Superior temporal gyrus (tissue), 1 donor: ENCODE data around the gene FOXP1.

Experiments
- DNase-seq: peaks from one replicate; pipeline ENCODE4 v3.0.0-alpha.2; 2016; ENCODE audit errors: extremely low spot score

The FOXP1 gene

DNA sequence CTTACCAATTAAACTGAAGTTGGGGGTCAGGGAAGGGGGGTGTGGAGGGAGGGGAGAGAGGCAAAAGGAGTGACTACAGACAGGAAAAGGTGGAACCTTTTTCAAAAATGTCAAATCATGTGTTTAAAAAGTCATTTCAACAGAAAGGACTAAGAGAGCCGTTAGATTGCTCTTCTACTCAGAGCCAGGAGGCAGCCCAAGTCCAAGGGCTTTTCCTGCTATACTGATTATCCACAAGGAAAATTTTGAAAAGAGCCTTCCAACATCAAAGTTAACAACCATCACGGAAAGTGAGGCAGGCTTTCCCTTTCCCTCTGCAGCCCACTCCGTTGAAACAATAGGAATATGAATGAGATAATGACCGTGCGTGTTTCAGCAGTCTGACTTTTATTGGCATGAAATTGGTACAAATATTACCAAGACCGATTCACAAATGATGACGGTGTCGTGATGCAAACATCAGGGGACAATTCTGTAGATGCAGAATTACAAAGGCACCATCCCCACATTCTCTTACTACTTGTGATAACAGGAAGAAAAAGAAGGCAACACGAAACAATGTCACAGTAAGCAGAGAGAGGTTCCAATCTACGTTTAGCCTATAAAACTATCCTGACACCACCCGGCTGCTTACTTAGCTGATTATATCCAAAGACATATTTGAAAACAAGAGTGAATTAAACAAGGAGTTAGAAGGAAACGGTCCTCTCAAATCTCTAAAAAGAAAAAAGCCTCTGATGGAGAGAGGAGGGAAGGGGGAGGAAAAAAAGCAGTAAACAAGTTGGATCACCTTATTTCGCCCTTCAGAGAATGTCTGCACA is 453.7 kb downstream of the FOXP1 start:
- peak; percentile 77 for DNase-seq

GRCh38 chr3:71128961-71129360 is 454.6 kb downstream of the FOXP1 start:
- no peak for DNase-seq

GRCh38 chr3:71127844-71128243 is 455.7 kb downstream of the FOXP1 start:
- DNase-seq, result no peak

DNA sequence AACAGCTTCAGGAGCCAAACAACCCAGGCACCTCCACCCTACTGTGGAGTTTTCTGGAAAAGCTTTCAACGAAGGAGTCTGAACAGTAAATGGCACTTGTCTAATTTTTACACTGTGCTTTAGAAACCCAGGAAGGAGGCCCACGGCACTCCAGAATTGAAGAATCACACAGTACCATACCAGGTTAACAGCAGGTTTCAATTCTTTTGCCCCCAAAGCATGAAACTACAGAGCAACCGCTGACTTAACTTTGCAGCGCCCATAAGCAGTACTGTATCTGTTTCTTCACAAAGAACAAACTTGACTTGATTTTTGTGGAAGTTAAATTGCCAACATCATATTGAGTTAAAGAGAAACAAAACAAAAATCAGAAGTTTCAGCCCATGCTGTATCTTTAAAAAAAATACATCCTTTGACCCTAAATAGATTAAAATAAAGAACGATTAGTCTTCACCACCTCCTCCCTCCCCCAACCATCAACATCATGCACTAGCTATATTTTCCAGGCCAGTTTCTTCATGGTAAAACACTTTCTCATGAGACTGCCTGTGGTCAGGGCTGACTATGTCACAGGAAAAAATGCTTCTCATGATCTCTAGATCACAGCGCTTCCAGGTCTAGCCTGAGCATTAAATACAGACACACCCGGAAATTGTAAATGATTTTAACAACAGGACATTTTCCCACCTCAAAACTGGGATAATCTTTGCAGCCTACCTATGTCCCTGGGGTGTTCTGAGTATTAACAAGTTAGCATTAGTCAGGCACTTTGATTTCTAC is 456.3 kb downstream of the FOXP1 start:
- DNase-seq, result no peak

DNA sequence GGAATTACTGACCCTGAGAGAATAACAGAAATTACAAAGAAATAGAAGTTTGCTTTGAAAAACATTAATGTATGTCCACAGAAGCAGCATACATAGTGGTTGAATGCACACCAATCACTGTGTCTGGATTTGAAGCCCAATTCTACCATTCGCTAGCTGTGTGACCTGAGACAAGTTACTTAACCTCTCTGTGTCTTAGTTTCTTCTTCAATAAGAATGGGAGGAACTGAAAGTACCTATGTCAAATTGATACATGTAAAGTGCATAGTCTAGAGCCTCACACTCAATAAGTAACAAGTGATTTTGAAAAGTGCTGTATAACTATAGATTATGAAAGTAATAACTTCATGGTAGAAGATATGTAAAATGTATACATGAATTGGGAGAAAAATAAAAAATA is 457.8 kb downstream of the FOXP1 start:
- no peak for DNase-seq

- DNase-seq, result no peak
Measured at GRCh38 chr3:71124048-71124447, 459.5 kb downstream of the FOXP1 start.

- no peak for DNase-seq
Measured at GRCh38 chr3:71122641-71123040, 460.9 kb downstream of the FOXP1 start.

DNA sequence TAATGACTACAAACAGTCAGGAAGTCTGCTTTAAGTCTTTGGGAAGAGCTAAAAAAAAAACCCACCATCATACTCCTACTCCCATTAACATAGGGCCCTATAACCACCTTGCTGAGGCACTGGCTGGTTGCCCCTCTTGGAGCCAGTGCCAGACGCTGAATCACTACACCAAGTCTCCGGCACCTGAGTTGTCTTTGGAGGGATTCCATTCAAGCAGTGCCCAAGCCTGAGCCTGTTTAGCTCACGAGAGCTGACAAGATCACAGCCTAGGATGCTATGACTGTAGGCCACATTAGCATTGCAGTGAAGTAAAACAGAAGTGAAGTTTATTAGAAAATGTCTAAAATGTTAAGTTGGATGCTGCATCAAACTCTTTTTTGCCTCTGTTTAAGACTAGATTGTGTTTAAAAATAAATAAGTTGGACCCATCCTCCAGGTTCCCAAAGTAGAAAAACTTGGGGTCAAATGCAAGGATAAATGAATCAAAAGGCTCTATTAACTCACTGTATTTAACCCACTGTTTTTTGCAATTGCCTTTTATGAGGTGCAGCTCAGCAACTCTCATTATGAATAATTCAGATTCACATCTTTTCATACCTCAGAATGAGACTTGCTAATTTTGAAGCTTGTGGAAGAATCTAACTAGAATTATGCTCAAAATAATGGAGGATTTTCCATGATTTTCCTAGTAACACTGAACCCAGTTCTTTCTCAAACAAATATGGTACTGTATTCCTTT is 461.9 kb downstream of the FOXP1 start:
- DNase-seq, result no peak

GRCh38 chr3:71120012-71120411 is 463.5 kb downstream of the FOXP1 start:
- no peak for DNase-seq

GRCh38 chr3:71119171-71119570 is 464.4 kb downstream of the FOXP1 start:
- DNase-seq, result no peak

DNA sequence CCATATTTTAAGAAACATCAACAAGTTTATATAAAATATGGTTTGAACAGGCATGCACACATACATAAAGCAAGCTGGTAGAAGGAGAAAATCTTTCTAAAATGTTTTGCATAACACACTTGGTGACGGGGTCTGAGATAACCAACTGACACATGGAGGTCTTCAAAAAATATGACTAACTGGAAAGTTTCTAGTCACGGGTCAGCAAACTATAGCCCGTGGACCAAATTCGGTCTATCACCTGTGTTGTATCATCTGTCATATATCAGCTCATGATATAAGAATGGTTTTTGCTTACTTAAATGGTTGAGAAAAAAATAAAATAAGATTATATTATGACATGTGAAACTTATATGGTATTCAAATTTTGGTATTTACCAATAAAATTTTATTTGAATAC is 465.1 kb downstream of the FOXP1 start:
- DNase-seq, result no peak

GRCh38 chr3:71117572-71118247 is 465.8 kb downstream of the FOXP1 start:
- no peak for DNase-seq

GRCh38 chr3:71114610-71115009 is 468.9 kb downstream of the FOXP1 start:
- DNase-seq, result peak; percentile 64

DNA sequence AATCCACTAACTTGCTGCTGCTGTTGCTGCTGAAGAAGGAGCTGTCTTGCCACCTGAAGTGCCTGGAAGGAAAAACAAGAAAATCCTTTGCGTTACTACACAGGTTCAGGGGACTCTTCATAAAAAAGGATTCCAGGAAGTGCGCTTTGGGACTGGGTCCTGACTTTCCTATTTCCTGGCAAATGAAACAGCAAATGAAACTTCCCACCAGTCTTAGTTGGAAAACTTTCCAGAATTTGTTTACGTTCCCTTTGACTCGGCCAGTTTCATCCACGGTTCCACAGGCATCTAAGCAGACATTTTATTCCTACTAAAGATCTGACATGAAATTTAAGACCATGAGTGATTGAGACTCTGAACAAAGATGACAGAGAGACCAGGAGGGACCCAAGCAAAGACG is 471.0 kb downstream of the FOXP1 start:
- no peak for DNase-seq

- no peak for DNase-seq
Measured at GRCh38 chr3:71111784-71112440, 471.6 kb downstream of the FOXP1 start.

GRCh38 chr3:71110385-71111222 is 472.9 kb downstream of the FOXP1 start:
- no peak for DNase-seq

DNA sequence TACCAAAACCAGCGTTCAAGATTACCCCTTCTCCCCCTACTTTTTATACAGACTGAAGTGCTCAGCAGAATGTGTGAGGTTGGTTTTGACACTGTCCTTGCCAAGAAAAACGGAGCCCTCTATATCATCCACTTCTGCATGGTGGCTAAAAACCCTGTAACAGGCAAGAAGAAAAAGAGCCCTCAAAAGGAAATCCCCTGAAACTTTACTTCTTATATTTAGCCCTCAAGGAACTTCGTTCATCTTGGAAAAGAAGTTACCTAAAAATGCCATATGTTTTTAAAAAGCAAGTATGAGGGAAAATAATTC is 473.6 kb downstream of the FOXP1 start:
- DNase-seq, result no peak

DNA sequence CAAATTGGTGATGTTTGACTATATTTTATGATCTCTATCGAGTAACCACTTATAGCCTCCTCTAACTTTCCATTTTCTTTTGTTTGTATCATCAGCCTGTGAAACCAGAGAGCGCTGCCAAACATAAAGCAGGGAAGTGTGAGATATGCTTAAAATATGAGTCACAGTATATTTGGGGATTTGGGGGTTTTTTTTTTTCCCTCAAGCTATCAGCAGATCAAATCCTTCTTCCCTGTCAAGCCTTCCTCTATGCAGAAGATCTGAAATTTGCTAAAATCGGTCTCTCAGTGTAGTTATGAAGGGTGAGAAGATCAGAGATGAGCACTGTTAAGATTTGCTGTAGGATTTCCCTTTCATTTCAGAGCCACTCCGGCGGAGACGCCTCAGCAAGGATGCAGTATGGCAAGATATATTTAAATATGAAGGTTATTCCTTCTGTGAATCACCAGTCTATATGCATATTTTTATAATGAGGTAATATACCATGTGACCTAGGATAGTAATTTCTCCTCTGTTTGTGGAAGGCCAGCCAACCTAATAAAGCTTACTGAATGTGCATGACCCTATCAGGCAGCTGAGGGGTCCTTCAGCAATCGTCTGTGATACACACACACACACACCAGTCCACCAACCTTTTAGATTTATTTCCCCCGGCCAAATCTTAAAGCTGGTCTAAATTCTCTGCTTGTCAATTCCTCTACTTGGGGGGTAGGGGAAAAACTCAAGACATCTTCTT is 474.1 kb downstream of the FOXP1 start:
- no peak for DNase-seq

GRCh38 chr3:71107926-71108325 is 475.6 kb downstream of the FOXP1 start:
- DNase-seq, result no peak

- no peak for DNase-seq
Measured at GRCh38 chr3:71104976-71105375, 478.6 kb downstream of the FOXP1 start.
